Caki2 (cell line): ENCODE data around the gene FAM98A. TPM values are rescaled to one million over a fixed set of nuclear protein-coding genes. Genes with fewer than 3 reads are reported as not detected.

ENCODE experiments used
- DNase-seq: peaks from one replicate; pipeline ENCODE4 v3.0.0-alpha.2; 2015; ENCODE audit warnings: low read depth
- in situ Hi-C: cut with HindIII; loops from 2 replicates; pipeline ENCODE4 v1.10.0; 2016; ENCODE audit warnings: low sequenced_read_pairs, low pct_unique_long_range_greater_than_20kb, mixed read lengths
- total RNA-seq: library from RNA; depleted of rRNA; stranded (reverse); fragments of >200 nt; shearing (Covaris generic); gene quantifications from 2 replicates; pipeline ENCODE4 v1.2.3, GENCODE V29; 2014; ENCODE audit warnings: low replicate concordance; rRNA removed

FAM98A gene
- total RNA-seq, 1 experiment from 2014 or later, result 4.0 TPM

GRCh38 chr2:33552758-33553461 is 46.2 kb downstream of the FAM98A start:
- in situ Hi-C loops, result no loop called here
- DNase-seq, result no peak

- in situ Hi-C loops, result no loop called here
- DNase-seq, result no peak
Observed at GRCh38 chr2:33550206-33550605, 48.9 kb downstream of the FAM98A start.

GRCh38 chr2:33541243-33541642 is 57.9 kb downstream of the FAM98A start:
- in situ Hi-C loops, result no loop called here

GRCh38 chr2:33535421-33535820 is 63.7 kb downstream of the FAM98A start:
- in situ Hi-C loops, result no loop called here
- DNase-seq, result no peak

More at GRCh38 chr2:33541243-33541642, 57.9 kb downstream of the FAM98A start:
- no peak for DNase-seq

Other genes with a start within 250 kb of the FAM98A start
- 0.90 TPM in 1 of 2 replicates, not detected in the other for gene RASGRP3, start 122.7 kb downstream of the FAM98A start, total RNA-seq